GM20431 (cell line): Measurements from ENCODE around the gene SEC14L3.
"Not testable (repeated sequence)": the region's sequence is repeated elsewhere in the genome, so short reads cannot be mapped to it uniquely, and the experiment has no call there.

Experiments used
- in situ Hi-C: fragments of 300-500 bp; cut with MseI, MboI; formaldehyde crosslinking; loops from one replicate; pipeline ENCODE4 v1.15.0; 2020; ENCODE audit warnings: low sequenced_read_pairs; ENCODE audit not compliant: unreplicated experiment

SEC14L3 gene

DNA sequence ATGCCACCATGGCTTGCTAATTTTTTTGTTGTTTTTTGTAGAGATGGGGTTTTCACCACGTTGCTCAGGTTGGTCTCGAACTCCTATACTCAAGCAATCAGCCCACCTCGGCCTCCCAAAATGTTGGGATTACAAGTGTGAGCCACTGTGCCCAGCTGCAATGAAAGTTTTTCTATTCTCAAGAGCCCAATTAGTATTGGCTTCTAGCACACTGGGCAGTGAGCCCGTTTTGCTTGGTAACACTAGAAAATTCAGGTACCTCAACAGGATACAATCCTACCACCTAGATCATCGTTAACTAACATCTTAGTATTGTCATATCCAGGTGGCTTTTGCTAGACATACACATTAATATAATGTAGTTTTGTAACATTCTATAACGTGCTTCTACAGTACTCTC lies 19.0 kb downstream of the SEC14L3 start:
- in situ Hi-C loops, result no loop called here

DNA sequence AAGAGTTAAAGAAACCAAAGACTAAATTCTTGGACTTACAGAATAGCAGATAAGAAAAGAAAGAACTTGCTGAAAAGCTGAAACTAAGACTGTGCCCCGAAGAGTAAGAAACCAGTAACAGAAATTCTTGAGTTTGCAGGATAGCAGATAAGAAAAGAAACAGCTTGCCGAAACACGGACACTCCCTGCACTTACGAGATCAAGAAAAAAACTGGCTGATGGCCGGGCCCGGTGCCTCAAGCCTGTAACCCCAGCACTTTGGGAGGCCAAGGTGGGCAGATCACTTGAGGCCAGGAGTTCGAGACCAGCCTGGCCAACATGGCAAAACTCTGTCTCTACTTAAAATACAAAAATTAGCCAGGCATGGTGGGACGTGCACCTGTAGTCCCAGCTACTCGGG lies 20.3 kb downstream of the SEC14L3 start:
- in situ Hi-C loops, result not testable (repeated sequence)

DNA sequence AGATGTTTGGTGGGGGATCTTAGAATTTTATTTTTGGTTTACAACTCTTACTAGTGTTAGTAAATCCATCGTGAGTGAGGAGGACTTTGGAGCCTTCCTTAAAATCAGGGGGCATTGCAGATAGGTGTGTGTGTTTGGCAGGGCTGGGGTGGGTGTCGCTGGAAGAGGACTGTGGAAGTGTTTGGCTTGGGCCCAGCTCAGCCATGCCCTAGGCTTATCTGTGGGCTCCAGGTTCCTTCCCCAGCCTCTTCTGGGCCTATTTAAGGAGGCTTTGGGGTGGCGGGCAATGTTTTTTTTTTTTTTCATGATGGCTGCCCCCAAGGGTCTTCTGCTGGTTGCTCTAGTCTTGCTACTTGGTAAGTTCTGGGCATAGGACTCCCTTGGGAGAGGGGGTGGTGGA lies 24.2 kb downstream of the SEC14L3 start:
- in situ Hi-C loops, result no loop called here

DNA sequence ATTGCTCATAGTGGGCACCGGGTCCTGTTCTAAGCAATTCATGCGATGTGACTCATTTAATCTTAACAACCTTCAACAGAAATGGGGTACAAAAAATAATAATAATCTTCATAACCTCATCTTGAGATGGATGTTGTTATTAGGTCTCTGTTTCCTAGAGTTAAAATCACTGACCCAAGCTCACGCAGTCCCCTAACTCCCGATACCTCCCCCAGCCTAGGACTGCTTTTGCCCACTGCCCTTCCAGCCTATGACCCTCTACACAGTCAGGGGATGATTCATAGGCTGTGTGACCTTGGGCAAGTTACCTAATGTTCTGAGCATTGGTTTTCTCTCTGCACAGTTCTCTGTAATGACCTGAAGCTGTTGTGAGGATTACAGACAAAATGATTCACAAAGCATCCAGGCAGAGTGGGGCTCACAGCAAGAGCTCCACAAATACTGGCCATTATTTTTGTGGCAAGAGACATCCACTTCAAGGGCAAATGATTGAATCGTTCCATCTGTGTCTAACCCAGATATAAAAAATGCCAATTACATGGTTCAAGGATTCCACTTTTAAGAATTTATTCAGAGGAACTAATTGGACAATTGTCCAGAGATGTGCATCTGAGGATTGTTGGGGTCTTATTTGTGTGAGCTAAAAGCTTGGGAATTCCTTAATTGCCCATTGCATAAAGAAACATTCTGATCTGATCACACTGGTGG lies 26.2 kb downstream of the SEC14L3 start:
- in situ Hi-C loops, result no loop called here

DNA sequence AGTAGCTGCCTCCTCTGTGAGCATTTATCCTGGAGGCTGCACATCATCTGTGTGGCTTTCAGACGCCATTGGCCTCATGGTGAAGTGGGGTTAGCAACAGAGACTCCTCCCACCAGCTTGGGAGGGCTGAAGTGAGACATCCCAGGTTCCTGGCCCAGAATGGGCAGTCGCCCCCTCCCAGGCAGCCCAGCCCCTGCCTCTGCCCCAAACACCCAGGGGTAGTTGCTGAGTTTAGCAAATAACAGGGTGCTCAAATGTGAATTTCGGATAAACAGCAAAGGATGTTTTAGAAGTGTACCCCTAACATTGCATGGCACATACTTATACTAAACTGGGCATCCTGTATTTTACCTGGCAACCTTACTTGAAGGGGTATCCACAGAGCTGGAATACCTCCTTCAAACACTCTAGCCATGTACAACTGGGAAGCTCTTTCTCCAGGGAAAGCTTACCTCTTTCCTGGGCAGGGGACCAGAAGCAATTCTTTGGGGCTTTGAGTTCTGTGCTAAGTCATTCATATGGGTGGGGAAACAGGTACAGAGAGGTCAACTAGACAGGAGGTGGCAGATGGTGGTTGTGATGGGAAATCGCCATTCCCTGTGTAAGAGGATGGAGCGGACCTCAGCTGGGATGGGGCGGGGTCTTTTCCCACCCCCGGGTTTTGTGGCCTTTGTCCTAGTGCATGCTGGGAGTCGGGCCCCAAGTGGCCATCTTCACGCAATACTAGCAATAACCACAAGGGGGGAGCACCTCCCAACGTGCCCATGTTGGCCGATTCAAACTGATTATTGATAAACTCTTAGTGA lies 27.0 kb downstream of the SEC14L3 start:
- in situ Hi-C loops, result no loop called here

DNA sequence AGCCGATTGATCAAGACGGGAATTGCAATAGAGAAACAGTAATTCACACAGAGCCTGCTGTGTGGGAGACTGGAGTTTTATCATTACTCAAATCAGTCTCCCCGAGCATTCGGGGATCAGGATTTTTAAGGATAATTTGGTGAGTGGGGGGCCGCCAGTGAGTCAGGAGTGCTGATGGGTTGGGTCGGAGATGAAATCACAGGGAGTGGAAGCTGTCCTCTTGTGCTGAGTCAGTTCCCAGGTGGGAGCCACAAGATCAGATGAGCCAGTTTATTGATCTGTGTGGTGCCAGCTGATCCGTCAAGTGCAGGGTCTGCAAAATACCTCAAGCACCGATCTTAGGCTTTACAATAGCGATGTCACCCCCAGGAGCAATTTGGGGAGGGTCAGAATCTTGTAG lies 30.7 kb downstream of the SEC14L3 start:
- in situ Hi-C loops, result no loop called here

DNA sequence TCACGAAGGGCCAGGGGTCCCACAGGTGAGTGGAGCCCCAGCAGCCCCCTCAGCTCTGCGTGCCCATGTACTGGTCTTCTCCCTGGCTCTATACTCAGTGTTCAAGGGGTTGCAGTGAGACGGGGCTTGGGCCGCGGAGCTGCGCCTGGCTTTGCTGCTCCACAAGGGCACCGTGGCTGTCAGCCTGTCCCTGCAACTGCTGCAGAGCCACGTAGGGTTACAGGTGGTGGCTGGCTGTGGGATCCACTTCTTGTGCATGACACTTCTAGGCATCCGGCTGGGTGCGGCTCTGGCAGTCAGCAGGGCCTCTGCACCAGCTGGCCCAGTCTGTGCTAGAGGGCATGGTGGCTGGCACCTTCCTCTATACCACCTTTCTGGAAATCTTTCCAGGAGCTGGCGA lies 32.0 kb downstream of the SEC14L3 start:
- in situ Hi-C loops, result no loop called here

DNA sequence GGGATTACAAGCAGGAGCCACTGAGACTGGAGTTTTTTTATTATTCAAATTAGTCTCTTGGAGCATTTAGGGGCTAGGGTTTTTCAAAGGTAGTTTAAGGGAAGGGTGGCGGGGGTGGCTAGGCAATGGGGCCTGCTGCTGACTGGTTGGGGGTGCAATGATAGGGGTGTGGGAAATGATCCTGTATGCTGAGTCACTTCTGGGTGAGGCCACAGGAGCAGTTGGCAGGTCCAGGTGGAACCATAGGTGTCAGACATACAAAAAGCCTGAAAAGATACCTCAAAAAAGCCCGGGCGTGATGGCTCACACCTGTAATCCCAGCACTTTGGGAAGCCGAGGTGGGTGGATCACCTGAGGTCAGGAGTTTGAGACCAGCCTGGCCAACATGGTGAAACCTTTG lies 32.6 kb downstream of the SEC14L3 start:
- in situ Hi-C loops, result no loop called here

DNA sequence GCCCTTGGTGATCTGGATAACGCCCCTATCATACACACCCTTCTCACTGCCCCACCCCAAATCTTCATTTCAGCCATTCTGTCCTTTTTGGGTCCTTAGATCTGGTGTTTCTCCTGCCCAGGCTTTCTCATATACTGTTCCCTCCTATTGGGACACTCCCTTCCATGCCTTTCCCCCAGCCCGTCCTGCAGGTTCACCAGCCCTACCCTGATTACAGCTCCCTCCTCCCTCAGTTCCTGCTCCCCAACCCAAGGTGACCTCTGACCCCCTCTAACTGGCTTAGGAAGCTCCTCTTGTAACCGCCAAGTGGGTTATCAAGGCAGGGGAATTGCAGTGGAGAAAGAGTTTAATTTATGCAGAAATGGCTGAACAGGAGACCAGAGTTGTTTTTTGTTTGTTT lies 33.3 kb downstream of the SEC14L3 start:
- in situ Hi-C loops, result no loop called here

DNA sequence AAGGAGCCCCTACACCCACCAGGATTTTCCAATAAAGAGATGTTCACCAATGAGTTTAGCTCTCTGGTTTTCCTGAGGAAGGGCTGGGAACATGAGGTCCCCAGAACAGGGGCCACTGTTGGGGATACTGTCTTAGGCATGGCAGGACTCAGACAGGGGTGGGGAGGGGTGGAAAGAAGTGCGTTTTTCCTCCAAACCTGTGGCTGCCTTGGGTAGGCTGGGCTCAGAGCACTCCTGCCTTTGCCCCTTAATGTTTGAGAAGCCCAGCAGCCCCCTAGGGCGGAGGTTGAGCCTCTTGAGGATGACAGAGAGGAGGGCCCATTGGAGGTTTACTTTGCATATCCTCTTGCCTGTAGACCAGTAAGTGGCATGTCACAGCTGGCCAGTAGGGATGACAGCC lies 35.6 kb downstream of the SEC14L3 start:
- in situ Hi-C loops, result no loop called here

DNA sequence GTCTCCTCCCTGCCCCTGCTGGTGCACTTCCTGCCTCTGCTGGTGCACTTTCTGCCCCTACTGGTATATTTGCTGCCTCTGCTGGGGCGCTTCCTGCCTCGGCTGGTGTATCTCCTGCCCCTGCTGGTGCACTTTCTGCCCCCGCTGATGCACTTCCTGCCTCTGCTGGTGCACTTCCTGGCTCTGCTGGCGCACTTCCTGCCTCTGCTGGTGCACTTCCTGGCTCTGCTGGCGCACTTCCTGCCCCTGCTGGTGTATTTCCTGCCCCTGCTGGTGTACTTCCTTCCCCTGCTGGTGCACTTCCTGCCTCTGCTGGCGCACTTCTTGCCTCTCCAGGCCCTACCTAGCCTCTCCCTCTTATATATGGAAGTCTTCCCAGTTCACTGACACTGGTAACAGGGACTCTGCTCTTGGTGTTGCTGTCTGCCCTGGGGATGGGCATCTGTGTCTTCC lies 36.1 kb downstream of the SEC14L3 start:
- in situ Hi-C loops, result no loop called here

DNA sequence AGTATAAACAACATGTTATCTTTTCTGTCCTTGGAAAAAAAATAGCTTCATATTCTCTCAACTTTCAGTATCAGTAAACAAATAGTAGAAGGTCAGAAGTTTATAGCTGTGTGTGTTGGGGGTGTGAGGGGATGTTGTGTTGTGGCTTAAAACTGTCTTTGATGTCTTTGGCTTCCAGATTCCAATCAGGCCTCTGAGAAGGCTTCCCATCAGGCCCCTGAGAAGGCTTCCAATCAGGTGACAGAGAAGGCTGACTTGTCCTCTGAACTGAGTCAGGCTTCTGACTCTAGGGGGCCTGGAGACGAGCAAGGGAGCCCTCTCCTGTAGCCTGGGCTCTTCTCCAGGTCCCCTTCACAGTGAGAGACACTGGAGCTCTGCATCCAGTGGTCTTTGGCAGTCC lies 37.0 kb downstream of the SEC14L3 start:
- in situ Hi-C loops, result no loop called here

DNA sequence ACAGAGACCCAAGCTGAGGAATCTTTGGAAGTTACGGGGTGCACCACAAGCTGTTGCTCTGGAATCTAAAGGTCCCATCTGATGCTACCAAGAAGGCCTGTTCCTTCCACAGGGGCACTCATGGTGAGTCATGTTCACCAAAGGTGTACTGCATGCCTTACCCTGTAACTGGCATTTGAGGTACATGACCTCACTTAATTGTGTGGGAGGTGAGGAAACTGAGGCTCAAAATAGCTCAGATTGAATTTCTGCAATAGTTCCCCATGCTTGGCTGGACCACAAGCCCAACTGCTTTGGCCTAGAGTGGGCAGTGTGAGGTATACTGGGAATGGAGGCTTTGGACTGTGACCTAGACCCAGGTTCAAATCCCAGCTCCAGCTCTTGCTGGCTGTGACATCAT lies 38.0 kb downstream of the SEC14L3 start:
- in situ Hi-C loops, result no loop called here

DNA sequence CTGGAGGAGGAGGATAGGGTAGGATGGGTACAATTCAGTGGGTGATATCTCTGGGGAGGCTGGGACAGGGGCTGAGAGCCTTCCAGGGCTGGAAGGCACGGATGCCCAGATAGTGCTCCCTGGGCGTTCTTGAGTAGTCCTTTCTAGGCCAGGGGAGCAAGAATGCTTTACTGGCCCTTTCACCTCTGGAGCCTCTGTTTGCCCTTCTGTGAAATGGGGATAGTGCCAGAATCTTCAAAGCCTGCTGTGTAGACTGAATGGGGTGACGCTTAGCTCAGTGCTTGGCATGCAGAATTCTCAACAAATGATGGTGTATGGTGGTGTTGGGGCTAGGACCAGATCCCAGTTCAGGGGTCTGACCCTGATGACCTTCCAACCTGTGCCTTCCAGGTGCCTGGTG lies 38.6 kb downstream of the SEC14L3 start:
- in situ Hi-C loops, result no loop called here

DNA sequence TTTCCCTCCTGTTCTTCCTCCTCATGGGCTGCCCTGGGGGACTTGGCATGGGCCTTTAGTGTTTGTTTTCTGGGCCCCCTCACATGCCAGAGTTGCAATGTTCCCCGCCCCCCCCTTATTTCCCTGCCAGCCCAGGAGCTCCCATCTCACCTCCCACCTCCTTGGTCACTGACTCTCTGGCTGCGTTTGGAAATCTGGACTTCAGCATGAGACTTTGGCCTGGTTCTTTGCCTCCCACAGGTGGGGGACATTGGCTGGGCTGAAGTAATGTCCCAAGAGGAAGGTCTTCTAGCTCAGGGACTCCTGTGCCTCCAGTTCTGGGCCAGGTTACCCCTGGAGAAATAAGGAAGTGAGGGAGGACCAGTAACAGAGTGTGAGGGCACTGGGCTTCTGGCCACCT lies 39.3 kb downstream of the SEC14L3 start:
- in situ Hi-C loops, result no loop called here

DNA sequence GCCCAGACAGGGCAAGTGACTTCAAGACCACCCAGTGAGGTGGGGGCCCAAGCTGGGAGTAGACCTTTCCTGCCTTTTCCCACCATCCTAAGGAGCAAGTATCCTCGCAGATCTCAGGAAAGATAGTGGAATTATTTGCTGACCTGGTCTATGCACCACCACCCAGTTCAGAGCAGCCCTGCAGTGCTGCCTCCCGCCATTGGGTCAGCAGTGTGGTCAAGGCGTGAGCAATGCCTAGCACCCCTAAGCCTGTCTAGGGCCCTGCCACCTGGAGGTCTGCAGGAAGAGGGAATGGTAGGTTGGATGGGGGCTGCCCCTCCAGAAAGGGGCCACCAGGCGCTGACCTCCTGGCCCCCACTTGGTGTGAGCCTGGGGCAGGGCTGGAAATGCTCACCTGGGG lies 39.7 kb downstream of the SEC14L3 start:
- in situ Hi-C loops, result no loop called here

DNA sequence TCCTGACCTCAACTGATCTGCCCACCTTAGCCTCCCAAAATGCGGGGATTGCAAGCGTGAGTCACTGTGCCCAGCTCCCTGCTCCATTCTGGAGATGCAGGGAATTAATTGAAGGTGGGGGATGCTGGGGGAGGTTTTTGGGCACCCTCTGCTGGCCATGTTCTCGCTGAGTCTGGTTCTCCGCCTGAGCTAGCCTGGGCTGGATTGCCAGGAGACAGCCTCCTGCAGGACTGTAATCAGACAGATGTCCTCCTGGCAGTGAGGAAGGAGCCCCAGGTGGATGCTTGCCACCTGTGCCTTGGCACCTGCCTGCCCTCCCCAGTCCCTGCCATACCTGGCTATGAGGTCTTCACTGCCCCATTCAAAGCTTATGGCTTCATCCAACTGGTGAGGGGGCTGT lies 40.9 kb downstream of the SEC14L3 start:
- in situ Hi-C loops, result no loop called here

DNA sequence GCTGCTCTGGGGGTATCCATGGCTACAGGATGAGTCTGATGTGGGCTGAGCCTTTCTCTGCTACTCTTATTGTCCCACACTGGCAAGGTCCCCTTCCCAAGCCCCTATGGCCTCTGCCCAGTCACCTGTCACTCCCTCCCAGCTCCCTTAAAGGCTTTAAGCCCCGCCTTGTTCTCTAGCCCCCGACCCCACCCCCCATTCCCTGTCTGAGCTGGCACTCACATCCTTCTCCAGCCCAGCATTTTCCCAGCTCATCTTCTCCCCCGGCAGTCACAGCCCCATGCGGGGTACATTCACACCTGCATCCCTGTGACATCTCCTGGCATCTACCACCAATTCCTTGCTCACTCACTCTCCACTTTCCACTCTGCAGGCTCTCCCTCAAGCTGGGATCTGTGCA lies 41.9 kb downstream of the SEC14L3 start:
- in situ Hi-C loops, result no loop called here

DNA sequence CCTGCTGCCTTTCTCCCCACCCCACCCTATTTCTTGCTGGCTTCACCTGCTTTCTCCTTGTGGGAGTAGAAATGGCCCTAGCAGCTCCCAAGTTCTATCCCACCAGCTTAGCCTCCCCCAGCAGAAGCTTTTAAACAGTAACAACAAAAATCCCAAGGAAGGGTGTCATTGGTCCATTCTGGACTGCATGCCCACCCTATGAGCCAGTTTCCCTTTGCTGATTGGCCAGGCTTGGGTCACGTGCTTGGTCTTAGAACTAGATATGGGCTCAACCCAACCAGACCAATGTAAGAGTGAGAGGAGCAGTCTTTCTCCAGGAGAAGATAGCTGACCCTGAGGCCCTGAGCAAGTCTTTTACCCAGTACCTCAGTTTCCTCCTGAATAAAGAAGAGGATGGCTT lies 43.9 kb downstream of the SEC14L3 start:
- in situ Hi-C loops, result no loop called here

DNA sequence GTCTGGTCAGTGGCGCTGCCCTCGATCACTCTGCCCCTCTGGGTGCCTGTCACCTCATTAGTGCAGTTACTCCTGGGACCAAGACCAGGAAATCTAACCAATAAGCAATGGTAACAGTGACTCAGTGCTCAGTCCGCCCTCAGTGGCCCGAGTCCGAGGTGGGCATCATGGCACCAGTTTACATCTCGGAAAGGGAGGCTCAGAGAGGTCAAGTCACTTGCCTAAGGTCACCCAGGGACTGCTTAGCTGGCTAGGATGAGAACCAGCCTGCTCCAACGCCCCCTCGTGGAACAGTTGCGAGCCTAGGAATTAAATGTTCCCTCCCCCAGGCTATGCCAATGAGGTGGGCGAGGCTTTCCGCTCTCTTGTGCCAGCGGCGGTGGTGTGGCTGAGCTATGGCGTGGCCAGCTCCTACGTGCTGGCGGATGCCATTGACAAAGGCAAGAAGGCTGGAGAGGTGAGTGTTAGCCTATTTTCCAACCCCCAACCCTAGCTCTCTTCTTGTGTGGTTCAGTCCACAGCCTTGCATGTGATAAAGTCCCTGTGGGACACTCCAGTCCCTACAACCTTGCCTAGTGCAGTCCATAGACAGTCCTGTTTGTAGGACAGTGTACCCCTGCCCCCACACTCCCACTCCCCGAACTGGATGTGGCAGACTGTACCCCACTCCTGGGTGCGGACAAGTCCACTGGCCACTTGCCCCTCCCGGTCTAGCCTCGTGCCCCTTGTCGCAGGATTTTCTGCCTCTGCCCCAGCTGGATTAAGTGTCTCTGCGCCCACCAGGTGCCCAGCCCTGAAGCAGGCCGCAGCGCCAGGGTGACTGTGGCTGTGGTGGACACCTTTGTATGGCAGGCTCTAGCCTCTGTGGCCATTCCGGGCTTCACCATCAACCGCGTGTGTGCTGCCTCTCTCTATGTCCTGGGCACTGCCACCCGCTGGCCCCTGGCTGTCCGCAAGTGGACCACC lies 45.1 kb downstream of the SEC14L3 start:
- in situ Hi-C loops, result no loop called here
